Activated CD4-positive, CD25-positive, alpha-beta regulatory T cell (primary cell): Measurements from ENCODE around the gene RHOF.
A peak's percentile ranks its signal among the peaks of the same experiment; 100 is the strongest.
"Not testable (repeated sequence)": the region's sequence is repeated elsewhere in the genome, so short reads cannot be mapped to it uniquely, and the experiment has no call there.

Experiments used
- DNase-seq, 4 experiments: peaks; one replicate each; lab custom pipeline; 2025; lab: John Stamatoyannopoulos, UW

The RHOF gene

DNA sequence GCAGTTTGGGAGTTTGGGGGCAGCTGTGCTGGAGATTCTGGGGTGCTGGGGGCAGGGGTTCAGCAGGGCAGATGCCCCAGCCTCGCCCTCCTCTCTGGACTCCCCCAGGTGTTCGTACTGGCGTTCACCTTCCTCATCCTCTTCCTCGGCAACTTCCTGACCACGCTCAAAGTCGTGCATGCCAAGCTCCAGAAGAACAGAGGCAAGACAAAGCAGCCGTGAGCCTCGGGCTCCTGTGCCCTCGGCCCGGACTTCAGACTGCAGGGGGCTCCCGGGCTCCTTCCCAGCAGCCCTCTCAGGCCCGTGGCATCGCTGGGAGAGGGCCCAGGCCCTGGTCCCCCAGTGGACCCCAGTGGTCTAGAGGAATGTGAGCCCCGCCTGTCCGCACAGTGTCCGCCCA, 18.0 kb downstream of the RHOF start:
- DNase-seq, result no peak

DNA sequence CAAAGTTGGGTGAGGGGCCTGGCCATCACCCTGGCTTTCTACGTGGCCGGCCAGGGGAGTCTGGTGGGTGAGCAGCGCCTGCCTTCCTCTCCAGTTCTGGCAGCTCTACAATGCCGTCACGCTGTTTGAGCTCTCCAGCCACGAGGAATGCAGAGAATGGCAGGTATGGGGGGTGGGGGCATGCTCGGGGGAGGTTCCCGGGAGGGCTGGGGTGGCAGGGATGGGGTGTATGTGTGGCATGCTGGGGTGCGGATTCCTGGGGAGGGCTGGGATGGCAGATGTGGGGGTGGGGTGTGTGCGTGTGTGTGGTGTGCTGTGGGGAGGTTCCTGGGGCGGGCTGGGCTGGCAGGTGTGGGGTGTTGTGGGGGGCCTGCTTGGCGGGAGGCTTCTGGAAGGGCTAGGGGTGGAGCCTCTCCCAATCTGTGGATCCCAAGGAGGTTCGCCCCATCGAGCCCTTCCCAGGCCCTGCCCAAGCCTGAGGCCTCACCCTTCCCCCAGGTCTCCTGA, 18.5 kb downstream of the RHOF start:
- no peak for DNase-seq

DNA sequence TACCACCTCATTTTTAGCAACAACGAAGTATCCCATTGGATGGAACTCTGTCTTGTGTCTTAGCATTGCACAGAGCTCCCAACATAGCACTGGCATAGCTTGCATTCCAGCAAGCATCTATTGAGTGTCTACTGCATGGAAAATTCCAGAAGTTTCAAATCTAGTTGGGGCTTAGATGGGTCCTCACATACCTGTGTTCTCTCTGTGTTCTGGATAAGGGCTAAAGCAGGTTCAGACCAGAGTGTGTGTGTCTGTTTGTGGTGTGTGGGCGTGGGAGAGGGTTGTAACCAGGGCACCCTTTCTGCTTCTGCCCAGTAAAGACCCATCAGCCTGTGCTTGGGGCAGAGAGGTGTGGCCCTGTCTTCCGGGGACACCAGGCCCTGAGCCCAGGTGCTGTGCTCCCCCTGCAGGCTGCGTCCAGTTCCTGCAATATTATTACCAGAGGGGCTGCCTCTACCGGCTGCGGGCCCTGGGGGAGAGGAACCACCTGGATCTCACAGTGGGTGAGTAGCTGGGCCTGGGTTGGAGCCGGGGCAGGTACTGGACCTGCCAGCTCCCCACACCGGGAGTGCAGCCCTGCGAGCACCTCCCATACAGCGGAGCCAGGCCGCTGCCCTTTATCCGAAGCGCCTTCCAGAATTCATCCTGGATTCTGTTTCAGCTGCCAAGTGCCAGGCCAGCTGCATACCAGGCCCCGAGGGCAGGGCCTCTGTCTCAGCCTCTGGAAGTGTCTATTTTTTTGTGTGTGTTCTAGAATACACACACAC, 20.3 kb downstream of the RHOF start:
- DNase-seq, result peak; percentile 47 to 67 (median 63)

DNA sequence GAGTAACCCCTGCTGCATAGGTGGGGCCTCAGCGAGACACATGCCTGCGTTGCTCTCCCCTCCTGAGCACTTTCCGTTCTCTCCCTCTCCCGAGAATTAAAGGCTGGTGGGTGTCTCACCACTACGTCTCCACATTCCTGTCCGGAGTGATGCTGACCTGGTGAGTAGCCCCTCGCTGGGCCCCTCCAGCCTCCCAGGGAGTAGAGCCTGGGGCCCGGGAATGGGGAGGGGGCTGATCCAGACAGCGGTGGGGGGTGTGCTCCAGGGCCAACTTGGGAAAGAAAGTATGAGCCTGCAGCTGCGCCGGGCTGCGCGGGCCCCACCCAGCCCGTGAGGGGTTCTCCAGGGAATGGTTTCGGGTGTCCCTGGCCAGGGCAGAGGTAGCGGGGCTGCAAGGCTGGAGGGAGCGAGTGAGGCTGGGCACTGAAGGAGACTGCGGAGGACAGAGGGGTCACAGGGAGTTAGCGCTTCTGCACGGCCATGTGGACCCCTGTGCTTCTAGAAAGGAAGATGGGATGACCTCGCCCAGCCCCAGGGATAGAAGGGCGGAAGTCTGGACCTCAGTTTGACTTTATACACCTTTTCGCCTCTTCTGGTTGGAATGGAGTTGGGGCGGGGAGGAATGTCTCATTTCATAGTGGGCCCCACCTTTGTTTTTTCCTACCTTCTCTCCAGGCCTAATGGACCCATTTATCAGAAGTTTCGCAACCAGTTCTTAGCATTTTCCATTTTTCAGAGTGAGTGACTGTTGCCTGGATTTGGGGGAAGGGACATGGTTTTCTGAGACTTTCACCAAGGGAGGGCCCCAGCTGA, 22.5 kb downstream of the RHOF start:
- DNase-seq, result no peak

DNA sequence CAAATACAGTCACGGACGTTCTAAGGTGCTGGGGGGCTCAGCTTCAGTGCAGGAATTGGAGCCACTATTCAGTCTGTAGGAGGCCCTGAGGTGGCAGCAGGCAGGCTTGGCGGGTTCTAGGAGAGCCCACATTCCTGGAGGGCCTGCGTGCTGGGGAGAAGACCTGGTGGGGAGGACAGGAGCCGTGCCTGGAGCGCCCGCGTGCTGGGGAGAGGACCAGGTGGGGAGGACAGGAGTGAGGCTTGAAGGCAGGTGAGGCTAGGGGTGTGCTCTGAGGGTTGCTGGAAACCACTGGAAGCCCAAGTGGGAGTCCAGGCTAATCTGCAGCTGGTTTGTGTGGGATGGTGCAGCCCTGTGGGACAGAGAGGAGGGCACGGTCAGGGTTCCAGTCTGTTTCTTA, 23.1 kb downstream of the RHOF start:
- no peak for DNase-seq

DNA sequence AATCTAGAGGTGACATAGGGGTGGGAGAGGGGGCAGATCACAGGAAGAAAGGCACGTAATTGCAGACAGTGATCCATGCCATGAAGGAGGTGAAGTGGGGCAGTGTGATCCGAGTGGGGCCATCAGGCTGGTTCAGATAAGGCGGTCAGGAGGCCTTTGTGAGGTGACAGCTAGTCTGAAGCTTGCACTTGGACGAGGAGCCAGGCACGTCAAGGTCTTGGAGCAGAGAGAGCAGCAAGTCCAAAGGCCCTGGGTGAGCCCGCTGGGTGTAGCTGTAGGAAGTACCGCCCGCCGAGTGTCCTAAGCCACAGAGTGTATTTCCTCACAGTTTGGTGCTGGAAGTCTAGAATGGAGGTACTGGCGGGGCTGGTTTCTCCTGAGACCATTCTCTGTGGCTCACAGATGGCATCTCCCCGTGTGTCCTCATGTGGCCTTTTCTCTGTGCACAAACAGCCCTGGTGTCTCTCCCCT, 23.6 kb downstream of the RHOF start:
- DNase-seq, result no peak

DNA sequence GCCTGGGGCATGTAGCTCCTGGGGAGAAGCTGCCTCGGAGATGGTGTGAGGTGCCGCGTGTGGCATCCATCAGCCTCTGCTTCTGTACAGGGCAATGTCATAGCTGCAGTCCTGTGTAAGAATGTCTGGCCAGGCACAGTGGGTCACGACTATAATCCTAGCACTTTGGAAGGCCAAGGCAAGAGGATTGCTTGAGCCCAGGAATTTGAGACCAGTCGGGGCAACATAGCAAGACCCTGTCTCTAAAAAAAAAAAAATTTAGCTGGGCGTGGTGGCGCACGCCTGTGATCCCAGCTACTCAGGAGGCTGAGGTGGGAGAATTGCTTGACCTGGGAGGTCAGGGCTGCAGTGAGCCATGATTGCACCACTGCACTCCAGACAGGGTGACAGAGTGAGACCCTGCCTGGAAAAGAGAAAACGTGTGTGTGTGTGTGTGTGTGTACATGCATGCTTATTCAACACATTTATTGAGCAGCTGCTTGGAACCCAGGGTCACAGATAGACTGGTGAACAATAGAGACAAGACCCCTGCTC, 24.1 kb downstream of the RHOF start:
- no peak for DNase-seq

DNA sequence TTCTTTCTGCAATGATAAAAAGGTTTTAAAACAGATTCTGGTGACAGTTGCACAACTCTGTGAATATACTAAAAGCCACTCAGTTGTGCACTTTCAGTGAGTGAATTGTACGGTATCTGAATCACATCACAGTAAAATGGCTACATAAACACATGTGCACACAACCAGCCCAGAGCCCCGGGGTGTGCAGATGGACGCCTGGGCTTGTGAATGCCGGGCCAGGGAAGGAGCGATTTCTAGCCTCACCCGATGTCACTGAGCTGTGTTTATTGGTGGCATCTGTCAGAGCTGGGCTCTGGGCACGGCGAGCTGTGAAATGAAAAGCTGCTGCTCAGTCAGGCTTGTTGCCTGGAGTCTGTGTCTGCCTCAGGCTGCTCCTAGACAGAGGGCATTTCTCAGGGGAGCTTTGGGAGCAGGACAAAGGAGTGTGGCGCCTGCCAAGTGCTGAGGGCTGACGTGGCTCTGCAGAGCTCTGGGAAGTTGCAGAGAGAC, 25.9 kb downstream of the RHOF start:
- no peak for DNase-seq

DNA sequence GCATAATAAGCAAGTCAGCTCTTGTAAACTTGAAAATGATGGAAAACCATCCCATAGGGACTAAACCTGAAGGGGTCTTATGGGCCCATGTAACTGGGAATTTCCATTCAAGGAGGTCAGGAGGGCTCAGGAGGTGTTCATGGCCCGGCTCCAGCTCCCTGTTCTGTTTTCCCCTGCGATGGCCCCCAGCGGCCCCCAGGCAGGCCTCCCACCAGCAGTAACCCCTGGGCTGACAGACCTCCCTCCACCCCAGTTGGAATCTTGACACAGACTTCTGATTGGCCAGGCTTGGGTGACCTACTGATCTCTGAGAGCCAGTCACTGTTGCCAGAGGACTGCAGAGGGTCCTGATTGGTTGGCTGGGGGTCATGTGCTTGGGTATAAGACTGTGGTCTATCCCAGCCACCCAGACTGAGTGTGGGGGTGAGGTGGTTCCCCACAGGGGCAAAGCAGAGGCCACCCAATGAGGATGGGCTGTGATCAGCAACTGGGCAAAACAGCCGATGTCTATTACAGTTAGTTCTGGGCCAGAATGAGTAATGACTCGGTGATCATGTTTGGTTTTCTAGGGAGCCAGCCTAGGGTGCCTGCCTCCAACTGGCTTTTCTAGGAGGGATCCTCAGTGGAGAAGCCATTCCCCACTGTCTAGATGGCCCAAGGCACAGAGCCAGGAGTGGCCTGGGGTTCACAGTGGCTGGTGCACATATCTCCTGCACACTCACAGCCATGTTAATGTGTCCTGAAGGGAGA, 27.0 kb downstream of the RHOF start:
- no peak for DNase-seq

DNA sequence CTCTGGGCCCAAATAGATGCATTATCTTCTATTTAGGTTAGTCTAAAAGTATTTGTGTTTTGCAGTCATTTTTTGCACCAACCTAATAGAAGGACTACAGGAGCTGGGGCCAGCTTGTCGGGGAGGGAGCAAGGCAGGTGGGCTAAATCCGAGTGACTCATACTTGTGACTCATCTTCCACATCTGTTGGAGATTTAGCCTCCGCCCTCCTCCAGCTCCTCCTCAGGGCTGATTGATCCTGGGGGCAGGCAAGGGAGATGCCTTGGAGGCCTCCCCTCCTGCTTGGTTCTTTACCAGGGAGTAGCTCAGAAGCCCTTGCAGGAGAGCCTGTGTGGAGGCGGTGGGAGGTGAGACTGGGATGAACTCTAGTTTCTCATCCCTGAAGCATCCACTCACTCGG, 27.9 kb downstream of the RHOF start:
- no peak for DNase-seq

DNA sequence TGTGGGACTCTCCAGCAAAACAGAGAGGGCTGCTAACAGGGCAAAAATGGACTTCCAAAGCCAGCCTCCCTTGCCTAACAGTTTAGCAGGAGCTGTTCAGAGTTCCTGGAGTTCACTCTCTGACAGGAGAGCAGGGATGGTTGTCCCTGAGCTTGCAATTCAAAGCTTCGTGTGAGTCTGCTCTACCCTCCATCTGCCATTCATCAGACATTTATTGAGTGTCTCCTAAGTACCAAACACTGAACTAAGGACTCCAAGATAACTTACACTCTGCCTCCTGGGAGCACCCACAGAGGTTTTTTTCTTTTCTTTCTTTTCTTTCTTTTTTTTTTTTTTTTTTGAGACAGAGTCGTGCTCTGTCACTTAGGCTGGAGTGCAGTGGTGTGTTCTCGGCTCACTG, 28.7 kb downstream of the RHOF start:
- no peak for DNase-seq

DNA sequence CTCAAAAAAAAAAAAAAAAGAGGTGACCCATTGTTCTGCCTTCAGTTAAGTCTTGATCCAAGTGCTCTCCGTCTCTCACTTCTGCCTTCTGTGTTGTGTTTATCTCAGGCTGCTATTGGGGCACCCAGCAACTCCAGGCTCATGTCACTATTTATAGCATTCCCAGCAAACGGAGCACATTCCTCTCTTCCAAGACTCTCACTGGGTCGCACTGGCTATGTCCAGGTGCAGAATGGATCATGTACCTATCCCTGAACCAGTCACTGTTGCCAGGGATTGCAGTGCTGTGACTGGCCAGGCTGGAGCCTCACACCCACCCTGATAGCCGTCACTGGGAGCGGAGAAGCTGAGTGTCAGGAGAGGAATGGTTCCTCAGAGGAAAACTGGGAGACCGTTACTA, 31.2 kb downstream of the RHOF start:
- no peak for DNase-seq

DNA sequence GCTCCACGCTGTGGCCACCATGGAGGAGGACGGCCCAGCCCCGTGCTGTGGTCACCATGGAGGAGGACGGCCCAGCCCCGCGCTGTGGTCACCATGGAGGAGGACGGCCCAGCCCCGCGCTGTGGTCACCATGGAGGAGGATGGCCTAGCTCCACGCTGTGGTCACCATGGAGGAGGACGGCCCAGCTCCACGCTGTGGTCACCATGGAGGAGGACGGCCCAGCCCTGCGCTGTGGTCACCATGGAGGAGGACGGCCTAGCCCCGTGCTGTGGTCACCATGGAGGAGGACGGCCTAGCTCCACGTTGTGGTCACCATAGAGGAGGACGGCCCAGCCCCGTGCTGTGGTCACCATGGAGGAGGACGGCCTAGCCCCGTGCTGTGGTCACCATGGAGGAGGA, 35.0 kb downstream of the RHOF start:
- DNase-seq, result not testable (repeated sequence)

DNA sequence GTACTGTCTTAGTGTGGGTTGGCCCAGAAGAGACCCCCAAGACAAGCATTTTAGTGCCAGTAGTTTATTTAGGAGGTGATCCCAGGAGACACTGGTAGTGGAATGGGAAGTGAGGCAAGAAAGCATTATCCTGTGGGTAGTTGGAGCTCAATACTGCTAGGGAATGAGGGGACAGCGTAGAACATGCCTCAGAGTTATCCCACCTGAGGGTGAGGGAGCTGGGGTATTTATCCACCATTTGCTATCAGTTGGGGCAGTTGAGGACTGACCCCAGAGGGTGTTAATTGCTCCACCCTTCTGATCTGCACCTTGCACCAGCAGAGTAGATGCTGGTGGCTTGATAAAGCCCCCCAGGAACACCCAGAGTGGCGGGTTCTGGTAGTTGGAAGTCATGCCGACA, 37.9 kb downstream of the RHOF start:
- no peak for DNase-seq

DNA sequence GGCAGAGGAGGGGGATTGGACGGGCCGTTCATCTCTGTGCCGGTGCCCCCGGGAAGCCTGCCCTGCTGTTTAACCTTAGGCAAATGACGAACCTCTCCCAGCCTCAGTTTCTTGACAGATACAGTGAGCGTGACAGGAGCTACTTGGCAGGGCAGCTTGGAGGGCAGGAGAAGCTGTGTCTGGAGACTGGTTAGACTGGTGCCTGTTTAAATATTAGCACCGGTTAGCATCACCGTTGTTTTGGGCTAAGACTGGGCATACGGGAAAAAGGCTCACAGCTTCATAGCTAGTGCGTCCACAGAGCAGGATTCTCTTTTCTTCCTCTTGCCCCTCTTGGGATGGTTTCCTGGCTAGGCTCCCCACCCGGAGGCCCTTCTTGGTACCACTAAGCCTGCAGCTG, 38.7 kb downstream of the RHOF start:
- no peak for DNase-seq

DNA sequence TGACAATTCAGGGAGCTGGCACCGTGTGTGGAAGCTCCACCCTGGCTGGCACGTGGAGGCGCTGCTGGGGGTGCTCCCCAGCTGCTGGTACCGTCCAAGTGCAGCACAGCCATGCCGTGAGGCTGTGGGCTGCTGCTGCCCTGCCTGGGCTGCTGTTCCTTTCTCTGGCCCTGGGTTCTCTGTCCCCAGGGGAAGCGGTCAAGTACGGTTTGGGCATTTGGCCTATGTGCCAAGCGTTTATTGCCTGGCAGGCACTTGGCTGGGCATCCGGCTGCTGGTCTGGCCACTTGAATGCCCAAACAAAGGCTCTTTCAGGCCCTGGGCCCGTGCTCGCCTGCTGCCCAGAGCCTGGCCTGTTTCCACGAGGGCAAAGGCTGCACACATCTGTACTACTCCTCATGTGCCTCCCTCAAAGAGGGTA, 39.6 kb downstream of the RHOF start:
- DNase-seq, result no peak

DNA sequence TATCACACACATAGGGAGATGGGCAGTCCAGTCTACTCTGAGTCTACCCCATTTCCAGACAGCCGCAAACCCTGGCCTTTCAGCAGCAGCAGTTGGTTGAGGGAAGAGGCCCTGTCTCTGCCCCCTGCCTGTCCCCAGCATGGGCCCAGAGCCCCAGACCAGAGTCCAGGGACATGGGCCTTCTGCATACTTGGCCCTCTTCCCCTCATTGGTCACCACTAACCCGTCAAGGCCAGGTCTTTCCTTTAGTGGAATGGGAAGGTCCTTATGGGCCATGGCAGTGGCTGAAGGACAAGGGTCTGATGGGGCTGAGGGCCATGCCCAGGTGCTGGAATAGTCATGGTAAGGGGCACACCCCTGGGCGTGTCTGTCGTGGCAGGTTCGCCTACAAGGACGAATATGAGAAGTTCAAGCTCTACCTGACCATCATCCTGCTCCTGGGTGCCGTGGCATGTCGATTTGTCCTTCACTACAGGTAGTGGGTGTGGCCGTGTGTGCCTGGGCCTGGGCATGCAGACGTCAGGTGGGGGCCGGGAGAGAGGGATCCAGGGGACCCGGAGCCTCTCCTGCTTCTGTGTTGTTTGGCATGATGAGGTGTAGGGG, 41.6 kb downstream of the RHOF start:
- no peak for DNase-seq

DNA sequence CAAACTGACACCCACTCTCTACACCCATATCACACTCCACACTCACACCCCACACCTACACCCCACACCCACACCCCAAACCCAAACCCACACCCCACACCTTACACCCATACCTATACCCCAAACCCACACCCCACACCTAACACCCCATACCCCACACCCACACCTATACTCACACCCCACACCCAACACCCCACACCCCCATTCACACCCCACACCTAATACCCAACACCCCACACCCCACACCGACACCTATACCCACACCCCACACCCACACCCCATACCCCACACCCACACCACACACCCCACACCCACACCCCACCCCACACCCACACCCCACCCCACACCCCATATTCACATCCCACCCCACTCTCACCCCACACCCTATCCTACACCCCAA, 42.5 kb downstream of the RHOF start:
- DNase-seq, result no peak

DNA sequence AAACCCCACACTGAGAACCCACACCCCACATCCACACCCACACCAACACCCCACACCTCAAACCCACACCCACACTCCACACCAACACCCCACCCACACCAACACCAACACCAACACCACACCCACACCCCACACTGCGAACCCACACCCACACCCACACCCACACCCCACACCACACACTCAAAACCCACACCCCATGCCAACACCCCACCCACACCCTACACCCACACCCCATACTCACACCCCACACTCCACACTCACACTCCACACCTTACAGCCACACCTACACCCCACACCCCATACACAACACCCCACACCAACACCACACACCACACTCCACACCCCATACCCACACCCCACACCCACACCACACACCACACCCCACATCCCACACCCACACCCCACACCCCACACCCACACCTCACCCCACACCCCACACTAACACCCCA, 43.0 kb downstream of the RHOF start:
- DNase-seq, result no peak

DNA sequence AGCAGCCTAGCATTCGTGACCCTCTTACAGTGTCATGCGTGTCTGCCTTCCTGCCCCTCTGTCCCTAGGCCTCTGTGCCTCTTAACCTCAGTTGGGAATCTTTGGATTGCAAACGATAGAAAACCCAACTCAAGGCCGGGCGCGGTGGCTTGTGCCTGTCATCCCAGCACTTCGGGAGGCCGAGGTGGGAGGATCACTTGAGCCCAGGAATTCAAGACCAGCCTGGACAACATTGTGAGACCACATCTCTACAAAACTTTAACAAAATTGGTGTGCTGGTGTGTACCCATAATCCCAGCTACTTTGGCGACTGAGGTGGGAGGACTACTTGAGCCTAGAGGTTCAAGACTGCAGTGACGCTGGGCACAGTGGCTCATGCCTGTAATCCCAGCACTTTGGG, 44.2 kb downstream of the RHOF start:
- DNase-seq, result no peak

DNA sequence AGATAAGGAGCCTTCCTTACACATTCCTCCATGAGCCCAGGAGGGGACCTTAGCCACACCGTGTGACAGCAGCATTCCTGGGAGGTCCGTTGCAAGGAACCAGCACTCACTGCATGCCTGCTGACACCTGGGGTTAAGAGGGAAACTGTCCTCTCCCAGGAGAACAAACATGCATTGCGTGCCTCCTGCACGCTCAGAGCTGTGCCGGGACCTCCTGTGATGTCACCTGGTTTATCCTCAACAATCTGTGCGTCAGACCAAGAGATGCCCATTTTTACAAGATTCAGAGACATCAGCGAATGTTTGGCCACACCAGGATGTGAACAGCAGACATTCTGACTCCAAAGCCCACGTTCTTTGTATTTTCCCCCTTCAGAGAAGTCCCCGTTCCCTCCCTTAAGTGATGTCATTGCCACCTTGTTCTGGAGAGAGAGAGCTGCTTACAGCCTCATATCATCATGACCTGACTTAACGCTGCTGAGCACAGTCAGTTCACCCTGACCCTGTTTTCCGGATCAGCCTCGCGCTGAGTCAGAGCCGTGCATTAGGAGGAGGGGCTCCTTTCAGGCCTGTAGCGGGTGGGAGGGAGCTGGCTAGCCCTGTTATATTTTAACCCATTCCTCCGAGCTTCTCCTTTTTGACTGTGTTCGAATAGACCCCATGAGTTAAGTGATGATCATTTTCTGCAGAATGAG, 44.8 kb downstream of the RHOF start:
- no peak for DNase-seq
